K562 (cell line): Measurements from ENCODE around the gene MAPK8IP1. TPM values are rescaled to one million over a fixed set of nuclear protein-coding genes. Genes with fewer than 3 reads are reported as not detected.

ENCODE experiments used
- ATAC-seq: fragments of 200-7000 bp; cut with Tn5 transposase; 3 replicates; pipeline ENCODE4 v1.9.1; 2020; ENCODE audit warnings: moderate library complexity
- BruUV-seq: library from RNA; stranded (reverse); fragments of 400-500 nt; replicated peaks from 2 replicates; lab custom pipeline; 2021; lab: Mats Ljungman, UMichigan
- CTCF ChIA-PET: fragments of 300-600 bp; formaldehyde crosslinking; extraction: SDS; loops from one replicate; lab custom pipeline; 2021; ENCODE audit warnings: low intra/inter-chr PET ratio; lab: Yijun Ruan, JAX
- POLR2A ChIA-PET: fragments of 300-600, 350-650 bp; sonication (Branson Sonifier 250); formaldehyde crosslinking; extraction: SDS; loops from one replicate; lab custom pipeline; 2021; ENCODE audit warnings: antibody characterized with exemption, inconsistent platforms; lab: Yijun Ruan, JAX
- DNase-seq, 4 experiments: peaks; one replicate each; pipeline versions ENCODE4 v3.0.0 to v3.0.0-alpha.2; 2011 to 2018; ENCODE audit warnings: low spot score in 3 of 4, mixed read lengths in 3 of 4; ENCODE audit errors: extremely low read depth in 1 of 4
- FAIRE-seq: peaks from 2 replicates; lab custom pipeline; 2011; peaks lifted over from hg19 to GRCh38; lab: Jason Lieb, UNC
- H2AFZ ChIP-seq: 2 replicates; pipeline ENCODE4 v1.6.0; 2011; ENCODE audit warnings: low read depth, low read length, control low read depth, inconsistent platforms
- H3K27ac ChIP-seq: fragments of 200-600 bp; 3 replicates; pipeline ENCODE4 v1.8.0; 2011; ENCODE audit warnings: low read depth, mild to moderate bottlenecking, control low read depth, inconsistent platforms, low read length, moderate library complexity, mixed read lengths; ENCODE audit errors: extremely low read depth
- H3K27me3 ChIP-seq, 2 experiments: fragments of 300-600 bp in 1 of 2; 2 replicates in 1 of 2; 3 replicates in 1 of 2; pipeline versions ENCODE4 v1.6.0 to v1.8.0; 2011; ENCODE audit warnings: inconsistent platforms in 2 of 2, low read length in 2 of 2, mild to moderate bottlenecking in 1 of 2, mixed read lengths in 1 of 2, moderate library complexity in 1 of 2; ENCODE audit not compliant: control insufficient read depth in 2 of 2, insufficient read depth in 2 of 2
- H3K36me3 ChIP-seq: fragments of 300-600 bp; 3 replicates; pipeline ENCODE4 v1.8.0; 2011; ENCODE audit warnings: mild to moderate bottlenecking, low read length, inconsistent platforms; ENCODE audit not compliant: control insufficient read depth, insufficient read depth
- H3K4me1 ChIP-seq, 2 experiments: fragments of 200-600 bp in 1 of 2; replicated peaks in 1 of 2; 2 replicates in 1 of 2; 3 replicates in 1 of 2; pipeline versions ENCODE4 v1.5.1 to v1.8.0; 2011; ENCODE audit warnings: inconsistent platforms in 2 of 2, low read length in 2 of 2, mild to moderate bottlenecking in 1 of 2, mixed read lengths in 1 of 2, moderate library complexity in 1 of 2; ENCODE audit not compliant: control insufficient read depth in 2 of 2, insufficient read depth in 2 of 2
- H3K4me2 ChIP-seq: 2 replicates; pipeline ENCODE4 v1.6.1; 2011; ENCODE audit warnings: low read length, control low read depth, inconsistent platforms, mixed read lengths; ENCODE audit not compliant: insufficient read depth
- H3K4me3 ChIP-seq: fragments of 200-600 bp; sonication (generic), shearing (Covaris generic); 2 replicates; pipeline ENCODE4 v1.5.1; 2016; ENCODE audit warnings: control low read depth, inconsistent platforms
- H3K79me2 ChIP-seq: fragments of 200-600 bp; 3 replicates; pipeline ENCODE4 v1.8.0; 2011; ENCODE audit warnings: low read length, inconsistent platforms; ENCODE audit not compliant: control insufficient read depth, insufficient read depth
- H3K9ac ChIP-seq, 2 experiments: 2 replicates each; pipeline versions ENCODE4 v1.6.0 to v1.6.1; 2011; ENCODE audit warnings: low read depth in 2 of 2, low read length in 2 of 2, control low read depth in 1 of 2, inconsistent platforms in 1 of 2, mild to moderate bottlenecking in 1 of 2, mixed read lengths in 1 of 2; ENCODE audit not compliant: insufficient read depth in 1 of 2
- H3K9me1 ChIP-seq: one replicate; pipeline ENCODE4 v1.6.0; 2011; ENCODE audit warnings: inconsistent platforms, mild to moderate bottlenecking, low read length, moderate library complexity; ENCODE audit not compliant: control insufficient read depth, insufficient read depth
- H3K9me3 ChIP-seq: replicated peaks from 2 replicates; pipeline ENCODE4 v1.5.1; 2011; ENCODE audit warnings: low read depth, low read length, inconsistent platforms; ENCODE audit not compliant: control insufficient read depth, insufficient read depth
- H4K20me1 ChIP-seq: replicated peaks from 2 replicates; pipeline ENCODE4 v1.6.1; 2011; ENCODE audit warnings: low read length, inconsistent platforms, mixed read lengths; ENCODE audit not compliant: control insufficient read depth, insufficient read depth
- CBFA2T3 ChIP-seq: fragments of 450-650 bp; IDR thresholded peaks from 2 replicates; pipeline ENCODE4 v1.6.1; 2017
- MYNN ChIP-seq, 2 experiments: sonication (generic); formaldehyde crosslinking in 1 of 2; IDR thresholded peaks; 2 replicates each; pipeline versions ENCODE4 v1.5.0 to v1.6.1; 2016 to 2020; ENCODE audit warnings: antibody characterized with exemption in 1 of 2, missing genetic modification reagents in 1 of 2
- RBM15 ChIP-seq: fragments of 200-400 bp; formaldehyde crosslinking; IDR thresholded peaks from 2 replicates; pipeline ENCODE4 v1.6.1; 2018; ENCODE audit warnings: mild to moderate bottlenecking, low read length, moderate library complexity; ENCODE audit not compliant: insufficient read depth
- RFX7 ChIP-seq: fragments of 250-450 bp; sonication (Bioruptor Pico); IDR thresholded peaks from 2 replicates; pipeline ENCODE4 v1.5.1; 2021; ENCODE audit warnings: mild to moderate bottlenecking
- ZNF408 ChIP-seq: fragments of 250-450 bp; sonication (Bioruptor Pico); IDR thresholded peaks from 2 replicates; pipeline ENCODE4 v1.4.0; 2020; ENCODE audit warnings: low read depth, mild to moderate bottlenecking, moderate library complexity
- WGBS: fragments of 100-300 bp; shearing (Covaris generic); methylation state at CpG from one replicate; pipeline ENCODE4 v1.1.6; 2016; ENCODE audit warnings: low coverage, mixed read lengths; ENCODE audit not compliant: insufficient coverage; ENCODE audit errors: missing lambda C conversion rate; 5-methylcytosine and 5-hydroxymethylcytosine counted together
- in situ Hi-C: fragments of 300-500 bp; cut with MboI; formaldehyde crosslinking; loops from 4 replicates; pipeline ENCODE4 v1.15.0; 2018; ENCODE audit warnings: inconsistent platforms, mixed read lengths
- intact Hi-C: fragments of 100-400 bp; cut with micrococcal nuclease; formaldehyde crosslinking; loops from 2 replicates; pipeline ENCODE4 v1.14.2; 2022
- polyA plus RNA-seq, 8 experiments: library from polyadenylated mRNA; depleted of rRNA in 4 of 8; stranded (reverse) in 5 of 8; unstranded in 3 of 8; fragments of >200 nt; fragmentation: Nextera tagmentation in 2 of 8; fragmentation: Illumina TruSeq in 1 of 8; extraction: Ambion mirVana in 2 of 8; extraction: Trizol in 1 of 8; gene quantifications; 2 replicates each; pipeline versions ENCODE4 v1.2.1 to v1.2.3, GENCODE V29; 2011 to 2014; ENCODE audit warnings: inconsistent platforms in 1 of 8, missing spikeins in 1 of 8
- total RNA-seq, 7 experiments: library from RNA; depleted of rRNA in 6 of 7; stranded (reverse); fragments of >200 nt in 6 of 7; fragmentation: Illumina TruSeq in 2 of 7; extraction: Trizol in 2 of 7; gene quantifications; 2 replicates each; pipeline versions ENCODE4 v1.2.1 to v1.2.3, GENCODE V29; 2011 to 2021; ENCODE audit warnings: low replicate concordance in 1 of 7
- TF ChIP-seq, protein P1 (sequence below): sonication (generic); formaldehyde crosslinking; IDR thresholded peaks from 2 replicates; pipeline ENCODE4 v1.8.1; 2022; ENCODE audit warnings: missing genetic modification reagents
- TF ChIP-seq, protein P2 (sequence below): sonication (generic); IDR thresholded peaks from 2 replicates; pipeline ENCODE4 v1.6.1; 2016
- TF ChIP-seq, protein P3 (sequence below): sonication (generic); formaldehyde crosslinking; IDR thresholded peaks from 2 replicates; pipeline ENCODE4 v1.8.1; 2023; ENCODE audit warnings: mild to moderate bottlenecking, missing genetic modification reagents
- TF ChIP-seq, protein P4 (sequence below), 2 experiments: fragments of 250-450 bp in 1 of 2; fragments of 450-650 bp in 1 of 2; sonication (Bioruptor Pico) in 1 of 2; IDR thresholded peaks; 2 replicates each; pipeline versions ENCODE4 v1.6.1 to v1.8.0; 2016 to 2021; ENCODE audit warnings: mild to moderate bottlenecking in 2 of 2, moderate library complexity in 2 of 2, missing compliant biosample characterization in 1 of 2, missing genetic modification characterization in 1 of 2
- TF ChIP-seq, protein P5 (sequence below), 3 experiments: fragments of 200-800 bp in 1 of 3; fragments of 250-450 bp in 1 of 3; fragments of 450-650 bp in 1 of 3; sonication (Bioruptor Pico) in 1 of 3; sonication (Bioruptor generic) in 1 of 3; formaldehyde crosslinking in 1 of 3; IDR thresholded peaks; 2 replicates each; pipeline versions ENCODE4 v1.6.1 to v1.8.0; 2016 to 2022; ENCODE audit warnings: mild to moderate bottlenecking in 2 of 3, missing genetic modification characterization in 2 of 3, missing compliant biosample characterization in 1 of 3, moderate library complexity in 1 of 3

The MAPK8IP1 gene
- total and polyA plus RNA-seq, 9 of the 15 experiments (the other 6 are each of a cell fraction or from before 2014, with no cell fraction given), result 0.13 to 6.9 (median 2.5) TPM

DNA sequence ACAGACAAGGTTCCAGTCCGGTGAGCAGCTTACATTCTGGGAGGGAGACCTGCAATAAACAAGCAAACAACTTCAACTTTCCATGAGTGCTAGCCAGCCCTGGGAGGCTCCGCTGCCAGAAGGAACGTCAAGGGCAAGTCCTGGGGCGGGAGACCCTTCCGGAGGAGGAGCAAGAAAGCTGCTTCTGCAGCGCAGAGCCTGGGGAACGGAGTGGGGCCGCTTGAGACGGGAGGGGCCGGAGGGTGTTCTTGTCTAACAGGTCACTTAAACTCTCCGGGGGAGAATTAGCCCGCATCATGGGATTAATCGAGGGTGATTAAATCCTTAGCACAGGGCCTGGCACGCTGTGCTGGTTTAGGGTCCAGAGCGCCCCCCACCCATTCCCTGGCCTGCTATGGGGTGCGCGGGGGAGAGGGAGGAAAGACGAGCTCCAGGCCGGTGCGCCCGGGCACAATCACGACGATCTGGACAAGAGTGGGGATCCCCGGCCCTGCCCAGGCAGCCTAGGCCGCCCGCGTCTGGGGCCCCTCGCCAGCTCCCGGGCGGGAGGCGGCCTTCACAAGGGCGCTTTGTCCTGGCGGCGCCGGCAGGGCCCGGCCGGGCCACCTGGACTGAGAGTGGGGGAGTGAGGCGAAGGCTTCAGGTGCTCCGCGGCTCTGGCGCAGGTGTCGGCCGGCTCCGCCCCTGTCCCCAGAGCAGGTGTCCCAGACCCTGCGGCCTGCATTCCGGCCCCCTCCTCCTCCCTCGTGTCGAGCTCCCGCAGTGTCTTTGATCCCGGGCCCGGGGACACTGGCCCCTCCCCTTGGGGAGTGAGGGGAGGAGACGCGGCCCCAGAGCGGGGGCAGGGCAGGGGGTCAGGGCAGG lies 36.3 kb downstream of the MAPK8IP1 start:
- peak overlapping the region; percentile 79 for H2AFZ ChIP-seq
- H4K20me1 ChIP-seq, result no peaks in the 10 kb centered on the region; the same call in 1 of the 2 replicates
- TF ChIP-seq ZNF408 (CRISPR knock-in tag), result no peak
- TF ChIP-seq, protein P1, sequence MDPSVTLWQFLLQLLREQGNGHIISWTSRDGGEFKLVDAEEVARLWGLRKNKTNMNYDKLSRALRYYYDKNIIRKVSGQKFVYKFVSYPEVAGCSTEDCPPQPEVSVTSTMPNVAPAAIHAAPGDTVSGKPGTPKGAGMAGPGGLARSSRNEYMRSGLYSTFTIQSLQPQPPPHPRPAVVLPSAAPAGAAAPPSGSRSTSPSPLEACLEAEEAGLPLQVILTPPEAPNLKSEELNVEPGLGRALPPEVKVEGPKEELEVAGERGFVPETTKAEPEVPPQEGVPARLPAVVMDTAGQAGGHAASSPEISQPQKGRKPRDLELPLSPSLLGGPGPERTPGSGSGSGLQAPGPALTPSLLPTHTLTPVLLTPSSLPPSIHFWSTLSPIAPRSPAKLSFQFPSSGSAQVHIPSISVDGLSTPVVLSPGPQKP, result no peak
- no peak for TF ChIP-seq RBM15
- TF ChIP-seq, protein P2, sequence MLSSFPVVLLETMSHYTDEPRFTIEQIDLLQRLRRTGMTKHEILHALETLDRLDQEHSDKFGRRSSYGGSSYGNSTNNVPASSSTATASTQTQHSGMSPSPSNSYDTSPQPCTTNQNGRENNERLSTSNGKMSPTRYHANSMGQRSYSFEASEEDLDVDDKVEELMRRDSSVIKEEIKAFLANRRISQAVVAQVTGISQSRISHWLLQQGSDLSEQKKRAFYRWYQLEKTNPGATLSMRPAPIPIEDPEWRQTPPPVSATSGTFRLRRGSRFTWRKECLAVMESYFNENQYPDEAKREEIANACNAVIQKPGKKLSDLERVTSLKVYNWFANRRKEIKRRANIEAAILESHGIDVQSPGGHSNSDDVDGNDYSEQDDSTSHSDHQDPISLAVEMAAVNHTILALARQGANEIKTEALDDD, result no peak
- TF ChIP-seq, protein P3, sequence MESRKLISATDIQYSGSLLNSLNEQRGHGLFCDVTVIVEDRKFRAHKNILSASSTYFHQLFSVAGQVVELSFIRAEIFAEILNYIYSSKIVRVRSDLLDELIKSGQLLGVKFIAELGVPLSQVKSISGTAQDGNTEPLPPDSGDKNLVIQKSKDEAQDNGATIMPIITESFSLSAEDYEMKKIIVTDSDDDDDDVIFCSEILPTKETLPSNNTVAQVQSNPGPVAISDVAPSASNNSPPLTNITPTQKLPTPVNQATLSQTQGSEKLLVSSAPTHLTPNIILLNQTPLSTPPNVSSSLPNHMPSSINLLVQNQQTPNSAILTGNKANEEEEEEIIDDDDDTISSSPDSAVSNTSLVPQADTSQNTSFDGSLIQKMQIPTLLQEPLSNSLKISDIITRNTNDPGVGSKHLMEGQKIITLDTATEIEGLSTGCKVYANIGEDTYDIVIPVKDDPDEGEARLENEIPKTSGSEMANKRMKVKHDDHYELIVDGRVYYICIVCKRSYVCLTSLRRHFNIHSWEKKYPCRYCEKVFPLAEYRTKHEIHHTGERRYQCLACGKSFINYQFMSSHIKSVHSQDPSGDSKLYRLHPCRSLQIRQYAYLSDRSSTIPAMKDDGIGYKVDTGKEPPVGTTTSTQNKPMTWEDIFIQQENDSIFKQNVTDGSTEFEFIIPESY (CRISPR knock-in tag), result peak; percentile 90
- TF ChIP-seq, protein P4, sequence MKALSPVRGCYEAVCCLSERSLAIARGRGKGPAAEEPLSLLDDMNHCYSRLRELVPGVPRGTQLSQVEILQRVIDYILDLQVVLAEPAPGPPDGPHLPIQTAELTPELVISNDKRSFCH (CRISPR knock-in tag; IDR thresholded peaks at IDR 0.05), result no peak
- TF ChIP-seq, protein P4 (tag; IDR thresholded peaks at IDR 0.05), result 0 out of 2 replicates have a peak, but pooled peaks have one; percentile 27
- TF ChIP-seq, protein P5, sequence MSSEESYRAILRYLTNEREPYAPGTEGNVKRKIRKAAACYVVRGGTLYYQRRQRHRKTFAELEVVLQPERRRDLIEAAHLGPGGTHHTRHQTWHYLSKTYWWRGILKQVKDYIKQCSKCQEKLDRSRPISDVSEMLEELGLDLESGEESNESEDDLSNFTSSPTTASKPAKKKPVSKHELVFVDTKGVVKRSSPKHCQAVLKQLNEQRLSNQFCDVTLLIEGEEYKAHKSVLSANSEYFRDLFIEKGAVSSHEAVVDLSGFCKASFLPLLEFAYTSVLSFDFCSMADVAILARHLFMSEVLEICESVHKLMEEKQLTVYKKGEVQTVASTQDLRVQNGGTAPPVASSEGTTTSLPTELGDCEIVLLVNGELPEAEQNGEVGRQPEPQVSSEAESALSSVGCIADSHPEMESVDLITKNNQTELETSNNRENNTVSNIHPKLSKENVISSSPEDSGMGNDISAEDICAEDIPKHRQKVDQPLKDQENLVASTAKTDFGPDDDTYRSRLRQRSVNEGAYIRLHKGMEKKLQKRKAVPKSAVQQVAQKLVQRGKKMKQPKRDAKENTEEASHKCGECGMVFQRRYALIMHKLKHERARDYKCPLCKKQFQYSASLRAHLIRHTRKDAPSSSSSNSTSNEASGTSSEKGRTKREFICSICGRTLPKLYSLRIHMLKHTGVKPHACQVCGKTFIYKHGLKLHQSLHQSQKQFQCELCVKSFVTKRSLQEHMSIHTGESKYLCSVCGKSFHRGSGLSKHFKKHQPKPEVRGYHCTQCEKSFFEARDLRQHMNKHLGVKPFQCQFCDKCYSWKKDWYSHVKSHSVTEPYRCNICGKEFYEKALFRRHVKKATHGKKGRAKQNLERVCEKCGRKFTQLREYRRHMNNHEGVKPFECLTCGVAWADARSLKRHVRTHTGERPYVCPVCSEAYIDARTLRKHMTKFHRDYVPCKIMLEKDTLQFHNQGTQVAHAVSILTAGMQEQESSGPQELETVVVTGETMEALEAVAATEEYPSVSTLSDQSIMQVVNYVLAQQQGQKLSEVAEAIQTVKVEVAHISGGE (CRISPR knock-in tag; IDR thresholded peaks at IDR 0.05), result no peak
- TF ChIP-seq RFX7 (CRISPR knock-in tag), result no peak
- TF ChIP-seq MYNN (IDR thresholded peaks at IDR 0.05), result no peak
- no peak for TF ChIP-seq MYNN (CRISPR knock-in tag; IDR thresholded peaks at IDR 0.05)
- TF ChIP-seq CBFA2T3, result 0 out of 2 replicates have a peak, but pooled peaks have one; percentile 4

More for the DNA sequence above, 36.3 kb downstream of the MAPK8IP1 start:
- no TSS peak for BruUV-seq
- intact Hi-C loops (no loop called here), in situ Hi-C loops (no loop called here)
- Histone ChIP-seq H3K27me3 (no peaks in the 10 kb centered on the region), H3K9me3 (no peaks in the 10 kb centered on the region), H3K4me2 (peak overlapping the region; percentile 63; the same call in 1 of the 2 replicates), H3K27ac (no peak overlapping the region), H3K4me3 (peak overlapping the region; percentile 52), H3K79me2 (peaks cover 13% of the 10 kb centered on the region), H3K4me1 (peaks cover 11 to 63% of the 10 kb centered on the region in 2 experiments), H3K9me1 (no peaks in the 10 kb centered on the region), H3K9ac (peak overlapping the region in 1 of 2 experiments; percentile 89; a peak in 3 of 4 replicates), H3K36me3 (no peaks in the 10 kb centered on the region; the same call in 1 of the 3 replicates)
- FAIRE-seq, result no peak
- ChIA-PET CTCF (no interaction called here), POLR2A (interaction anchor here (1.1 to 1.4 kb wide), 3 partner anchors 9 to 21 kb away, joined by 3 to 5 read pairs (median 4); no protein-coding TSS in a partner anchor)
- WGBS, result 63% methylated on average over 24 of the region's 54 CpGs
- peak; percentile 42 for ATAC-seq
- peak in 1 of 4 experiments; percentile 58 for DNase-seq
